NCI-H146 treated with DMSO at 0.1 percent for 48 hours (cell line): ENCODE measurements around the gene TBX10.
"Not testable (repeated sequence)": the region's sequence is repeated elsewhere in the genome, so short reads cannot be mapped to it uniquely, and the experiment has no call there.

Experiments used
- DNase-seq: peaks from one replicate; lab custom pipeline; 2025; ENCODE audit not compliant: unreplicated experiment; lab: John Stamatoyannopoulos, UW

The TBX10 gene

GRCh38 chr11:67639438-67639859 is at the start of gene TBX10:
TBX10 (minus strand) TSS chr11:67639763; CDS start chr11:67639472, 291 bp downstream.
- no peak for DNase-seq

GRCh38 chr11:67689178-67689577 is 49.6 kb upstream of the TBX10 start:
- no peak for DNase-seq

- DNase-seq, result no peak
Observed at GRCh38 chr11:67687986-67688385, 48.4 kb upstream of the TBX10 start.

- not testable (repeated sequence) for DNase-seq
Observed at GRCh38 chr11:67685641-67686332, 46.2 kb upstream of the TBX10 start.

- not testable (repeated sequence) for DNase-seq
Observed at GRCh38 chr11:67682126-67683034, 42.8 kb upstream of the TBX10 start.

GRCh38 chr11:67680696-67681470 is 41.3 kb upstream of the TBX10 start:
- DNase-seq, result no peak

- no peak for DNase-seq
Observed at GRCh38 chr11:67675058-67675747, 35.6 kb upstream of the TBX10 start.

- DNase-seq, result no peak
Observed at GRCh38 chr11:67674442-67674871, 34.9 kb upstream of the TBX10 start, which contains the start of gene ALDH3B2. ALDH3B2 (minus strand) TSS chr11:67674623; CDS start chr11:67666935, 7,688 bp downstream.

GRCh38 chr11:67673902-67674301 is 34.3 kb upstream of the TBX10 start:
- DNase-seq, result no peak

GRCh38 chr11:67673358-67673757 is 33.8 kb upstream of the TBX10 start:
- no peak for DNase-seq

- no peak for DNase-seq
Observed at GRCh38 chr11:67671211-67671520, 31.6 kb upstream of the TBX10 start.

GRCh38 chr11:67670316-67671210 is 31.0 kb upstream of the TBX10 start:
- DNase-seq, result no peak

- no peak for DNase-seq
Observed at GRCh38 chr11:67668192-67668551, 28.6 kb upstream of the TBX10 start.

- no peak for DNase-seq
Observed at GRCh38 chr11:67667490-67668191, 28.1 kb upstream of the TBX10 start.

- no peak for DNase-seq
Observed at GRCh38 chr11:67666676-67667489, 27.3 kb upstream of the TBX10 start.

GRCh38 chr11:67666303-67666645 is 26.7 kb upstream of the TBX10 start:
- no peak for DNase-seq

GRCh38 chr11:67665541-67666302 is 26.2 kb upstream of the TBX10 start:
- no peak for DNase-seq
